T-helper 2 cell treated with Interferon-gamma antibody and Interleukin-4, amounts not matched to agents 5 μg/mL and 100 μg/mL, for 36 hours (primary cell): ENCODE data around the gene ALOX12B.

Experiments
- DNase-seq: peaks from one replicate; pipeline ENCODE4 v3.0.0; 2021; ENCODE audit warnings: low spot score
- H3K27ac Mint-ChIP-seq: one replicate; pipeline ENCODE4 v1.8.0; 2021; ENCODE audit warnings: mild to moderate bottlenecking, mixed read lengths
- H3K27me3 Mint-ChIP-seq: one replicate; pipeline ENCODE4 v1.8.0; 2021; ENCODE audit warnings: low read depth, mixed read lengths
- H3K36me3 Mint-ChIP-seq: one replicate; pipeline ENCODE4 v1.8.0; 2021; ENCODE audit warnings: low read depth, mixed read lengths
- H3K4me1 Mint-ChIP-seq: one replicate; pipeline ENCODE4 v1.8.0; 2021; ENCODE audit warnings: low read depth, mixed read lengths
- H3K4me3 Mint-ChIP-seq: one replicate; pipeline ENCODE4 v1.8.0; 2022; ENCODE audit warnings: mild to moderate bottlenecking, moderate library complexity, mixed read lengths
- H3K9me3 Mint-ChIP-seq: one replicate; pipeline ENCODE4 v1.8.0; 2021; ENCODE audit warnings: mixed read lengths

The ALOX12B gene

GRCh38 chr17:8122422-8122923 lies 35.0 kb upstream of the ALOX12B start:
- DNase-seq = peak; percentile 20

GRCh38 chr17:8121681-8122421 lies 34.3 kb upstream of the ALOX12B start:
- peak overlapping the region; percentile 35 for H3K27ac Mint-ChIP-seq

More at GRCh38 chr17:8122422-8122923, 35.0 kb upstream of the ALOX12B start:
- Mint-ChIP-seq H3K36me3 (peaks cover 2% of the 10 kb centered on the region), H3K27ac (no peak overlapping the region), H3K27me3 (peaks cover 60% of the 10 kb centered on the region), H3K9me3 (no peaks in the 10 kb centered on the region), H3K4me1 (peaks cover 70% of the 10 kb centered on the region), H3K4me3 (peak overlapping the region; percentile 91)

DNA sequence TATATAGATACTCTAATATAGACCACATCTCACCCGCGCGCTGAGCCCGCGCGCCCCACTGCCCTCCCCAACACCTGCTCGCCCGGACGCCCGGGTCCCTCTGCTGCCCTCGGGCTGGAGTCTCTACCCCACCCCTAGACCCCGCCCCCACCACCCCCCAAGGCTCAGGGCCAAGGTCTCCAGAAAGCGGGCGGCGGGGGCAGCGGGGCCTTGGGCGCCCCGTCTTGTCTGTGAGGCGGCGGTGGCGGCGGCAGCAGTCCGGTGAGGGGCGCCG lies 33.8 kb upstream of the ALOX12B start:
- DNase-seq = no peak
- Mint-ChIP-seq H3K27me3 (peaks cover 62% of the 10 kb centered on the region), H3K4me3 (peak overlapping the region; percentile 94), H3K36me3 (peaks cover 2% of the 10 kb centered on the region), H3K9me3 (no peaks in the 10 kb centered on the region), H3K27ac (peak overlapping the region; percentile 93), H3K4me1 (peaks cover 65% of the 10 kb centered on the region)

More at GRCh38 chr17:8121681-8122421, 34.3 kb upstream of the ALOX12B start:
- peaks cover 67% of the 10 kb centered on the region for H3K4me1 Mint-ChIP-seq
- H3K9me3 Mint-ChIP-seq = no peaks in the 10 kb centered on the region
- DNase-seq = peak; percentile 75
- H3K4me3 Mint-ChIP-seq = peak overlapping the region; percentile 94
- H3K27me3 Mint-ChIP-seq = peaks cover 57% of the 10 kb centered on the region
- H3K36me3 Mint-ChIP-seq = peaks cover 2% of the 10 kb centered on the region

GRCh38 chr17:8120520-8121406 lies 33.2 kb upstream of the ALOX12B start:
- H3K36me3 Mint-ChIP-seq = peaks cover 2% of the 10 kb centered on the region
- H3K27me3 Mint-ChIP-seq = peaks cover 68% of the 10 kb centered on the region
- peak; percentile 80 for DNase-seq
- H3K4me1 Mint-ChIP-seq = peaks cover 61% of the 10 kb centered on the region
- no peaks in the 10 kb centered on the region for H3K9me3 Mint-ChIP-seq
- H3K27ac Mint-ChIP-seq = peak overlapping the region; percentile 93
- peak overlapping the region; percentile 94 for H3K4me3 Mint-ChIP-seq

DNA sequence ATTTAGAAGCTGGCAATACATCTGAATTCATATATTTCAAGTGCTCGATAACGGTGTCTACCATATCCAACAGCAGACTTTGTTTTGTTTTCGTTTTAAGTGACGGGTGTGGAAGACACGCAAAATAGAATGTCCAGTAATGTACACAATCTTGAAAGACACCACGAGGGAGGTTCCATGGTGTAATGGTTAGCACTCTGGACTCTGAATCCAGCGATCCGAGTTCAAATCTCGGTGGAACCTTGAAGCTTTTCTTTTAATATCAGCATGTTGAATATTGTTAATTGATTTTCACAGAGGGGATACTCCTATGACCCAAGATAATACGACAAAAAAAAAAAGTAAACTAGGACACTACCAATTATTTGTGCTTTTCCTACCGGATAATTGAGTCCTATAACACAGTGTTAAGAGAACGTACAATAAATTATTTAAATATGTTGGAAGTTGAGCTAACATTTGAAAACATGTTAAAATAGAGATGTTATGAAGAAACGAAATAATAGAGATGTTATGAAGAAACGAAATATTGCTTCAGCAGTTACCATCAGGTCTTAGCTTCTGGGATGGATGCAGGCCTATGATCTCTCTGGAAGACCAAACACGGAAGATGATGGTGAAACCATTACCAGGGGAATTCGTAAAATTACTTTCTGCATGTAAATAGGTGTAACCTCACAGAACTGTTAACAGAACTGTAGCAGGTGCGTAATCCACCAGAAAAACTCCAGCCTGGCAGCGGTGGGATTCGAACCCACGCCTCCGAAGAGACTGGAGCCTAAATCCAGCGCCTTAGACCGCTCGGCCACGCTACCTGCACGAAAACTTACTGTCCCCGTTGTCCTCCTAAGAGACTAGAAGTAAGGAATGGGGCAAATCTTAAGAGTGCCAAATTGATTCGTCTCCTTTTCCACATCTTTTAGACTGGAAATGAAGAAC lies 32.3 kb upstream of the ALOX12B start:
- Mint-ChIP-seq H3K27me3 (peaks cover 69% of the 10 kb centered on the region), H3K9me3 (no peaks in the 10 kb centered on the region), H3K4me3 (peak overlapping the region; percentile 94), H3K36me3 (peaks cover 2% of the 10 kb centered on the region), H3K27ac (peak overlapping the region; percentile 93), H3K4me1 (peaks cover 54% of the 10 kb centered on the region)
- DNase-seq = peak; percentile 87

DNA sequence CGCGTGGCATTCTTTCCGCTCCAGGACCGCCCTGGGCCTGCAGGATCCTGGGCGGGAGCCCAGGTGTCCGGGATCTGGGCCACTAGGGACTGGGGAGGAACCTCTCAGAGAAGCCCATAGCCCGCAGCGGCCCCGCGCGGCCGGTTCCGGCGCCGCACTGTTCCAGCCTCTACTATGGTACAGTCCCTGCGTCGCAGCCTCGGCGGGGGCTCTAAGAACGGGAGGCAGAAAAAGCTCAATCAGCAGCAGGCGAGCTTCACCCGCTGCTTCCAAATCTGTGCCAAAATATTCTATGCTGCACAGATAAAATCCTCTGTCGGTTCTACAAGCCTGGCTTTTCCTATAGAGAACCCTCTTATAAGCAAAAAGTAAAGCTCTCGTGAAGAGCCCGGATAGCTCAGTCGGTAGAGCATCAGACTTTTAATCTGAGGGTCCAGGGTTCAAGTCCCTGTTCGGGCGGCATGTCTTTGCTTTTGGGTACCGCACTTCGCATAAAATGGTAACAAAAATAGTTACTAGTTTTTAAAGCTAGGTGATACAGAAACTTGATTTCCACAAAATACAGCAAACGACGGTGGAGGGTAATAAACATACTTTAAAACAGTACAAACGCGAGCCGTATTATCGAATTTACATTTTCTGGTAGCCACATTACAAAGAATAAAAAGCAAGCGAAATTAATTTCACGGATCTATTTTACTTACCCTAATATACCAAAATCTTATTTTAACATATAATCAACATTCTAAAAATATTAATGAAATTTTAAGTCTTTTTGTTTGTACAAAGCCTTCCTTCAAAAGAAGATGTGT lies 31.5 kb upstream of the ALOX12B start:
- peak; percentile 84 for DNase-seq
- peak overlapping the region; percentile 94 for H3K4me3 Mint-ChIP-seq
- peaks cover 2% of the 10 kb centered on the region for H3K36me3 Mint-ChIP-seq
- peaks cover 46% of the 10 kb centered on the region for H3K4me1 Mint-ChIP-seq
- no peaks in the 10 kb centered on the region for H3K9me3 Mint-ChIP-seq
- peaks cover 68% of the 10 kb centered on the region for H3K27me3 Mint-ChIP-seq
- H3K27ac Mint-ChIP-seq = peak overlapping the region; percentile 93

GRCh38 chr17:8117980-8118768 lies 30.7 kb upstream of the ALOX12B start, which contains the start of gene ALOXE3:
TSS of gene ALOXE3 (minus strand) at chr17:8118514. CDS start at chr17:8117990, 524 bp downstream.
- Mint-ChIP-seq H3K9me3 (no peaks in the 10 kb centered on the region), H3K4me1 (peaks cover 40% of the 10 kb centered on the region), H3K27ac (peak within 1 kb of the TSS; percentile 93), H3K27me3 (peaks cover 65% of the 10 kb centered on the region), H3K36me3 (peaks cover under 1% of the 10 kb centered on the region), H3K4me3 (peak within 1 kb of the TSS; percentile 94)
- peak; percentile 37 for DNase-seq

DNA sequence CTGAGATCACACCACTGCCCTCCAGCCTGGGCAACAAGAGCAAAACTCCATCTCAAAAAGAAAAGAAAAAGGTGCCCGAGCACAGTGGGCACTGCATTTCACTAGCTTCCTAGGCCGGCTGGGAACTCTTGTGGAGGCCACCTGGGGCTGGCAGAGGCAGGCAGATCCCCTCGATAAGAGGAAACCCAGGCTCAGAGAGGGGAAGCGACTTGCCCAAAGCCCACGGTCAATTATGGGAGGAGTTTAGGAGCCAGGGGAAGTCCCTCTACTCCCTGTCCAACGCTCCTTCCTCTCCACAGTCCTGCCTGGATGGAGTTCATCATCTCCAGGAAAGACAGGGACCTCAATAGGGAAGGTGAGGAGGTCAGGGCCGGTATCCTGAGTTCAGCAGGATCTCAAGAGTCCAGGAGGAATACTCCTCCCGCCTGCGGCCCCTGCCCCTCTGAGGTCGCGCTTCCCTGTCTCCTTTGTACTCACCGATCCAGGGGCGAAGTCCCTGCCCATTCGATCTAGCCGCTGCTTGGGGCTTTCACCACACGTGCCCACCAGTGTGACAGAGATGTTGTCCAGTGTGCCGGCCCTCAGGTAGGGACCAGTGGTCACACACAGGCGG lies 30.0 kb upstream of the ALOX12B start:
- no peaks in the 10 kb centered on the region for H3K36me3 Mint-ChIP-seq
- peaks cover 35% of the 10 kb centered on the region for H3K4me1 Mint-ChIP-seq
- H3K27me3 Mint-ChIP-seq = peaks cover 67% of the 10 kb centered on the region
- H3K9me3 Mint-ChIP-seq = no peaks in the 10 kb centered on the region
- DNase-seq = no peak
- H3K4me3 Mint-ChIP-seq = peak overlapping the region; percentile 94
- H3K27ac Mint-ChIP-seq = no peak overlapping the region

- Mint-ChIP-seq H3K27ac (no peak overlapping the region), H3K9me3 (no peaks in the 10 kb centered on the region), H3K4me1 (peaks cover 33% of the 10 kb centered on the region), H3K4me3 (no peak overlapping the region), H3K27me3 (peaks cover 68% of the 10 kb centered on the region), H3K36me3 (no peaks in the 10 kb centered on the region)
- DNase-seq = no peak
Measured at GRCh38 chr17:8116776-8117175, 29.3 kb upstream of the ALOX12B start.

- Mint-ChIP-seq H3K36me3 (no peaks in the 10 kb centered on the region), H3K9me3 (no peaks in the 10 kb centered on the region), H3K4me1 (peaks cover 4% of the 10 kb centered on the region), H3K4me3 (no peak overlapping the region), H3K27me3 (peaks cover 48% of the 10 kb centered on the region), H3K27ac (no peak overlapping the region)
- no peak for DNase-seq
Measured at GRCh38 chr17:8110907-8111306, 23.4 kb upstream of the ALOX12B start.

DNA sequence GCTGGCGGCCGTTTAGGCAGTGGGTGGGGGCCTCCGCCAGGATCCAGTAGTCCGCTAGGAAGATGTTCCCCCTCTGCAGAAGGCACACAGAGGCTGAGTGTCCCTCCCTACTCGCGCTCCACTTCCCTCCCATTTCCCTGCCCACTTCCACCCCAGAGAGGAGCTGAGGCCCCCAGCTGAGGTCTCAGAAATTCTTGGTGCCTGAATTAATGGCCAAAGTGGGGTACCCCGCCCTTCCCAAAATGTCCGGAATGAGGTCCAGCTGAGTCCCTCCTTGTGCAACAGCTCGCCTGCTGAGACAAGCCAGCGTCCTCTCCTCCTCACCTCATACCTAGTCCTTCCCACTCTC lies 22.9 kb upstream of the ALOX12B start:
- Mint-ChIP-seq H3K36me3 (no peaks in the 10 kb centered on the region), H3K27ac (no peak overlapping the region), H3K9me3 (no peaks in the 10 kb centered on the region), H3K27me3 (peaks cover 44% of the 10 kb centered on the region), H3K4me1 (peaks cover 5% of the 10 kb centered on the region), H3K4me3 (no peak overlapping the region)
- DNase-seq = no peak
